GM19468 (cell line): ENCODE measurements around the gene KRT75.
"Not testable (repeated sequence)": the region's sequence is repeated elsewhere in the genome, so short reads cannot be mapped to it uniquely, and the experiment has no call there.

Experiments used
- ATAC-seq: cut with Tn5 transposase; IDR thresholded peaks from one replicate; pipeline ENCODE4 v1.9.1; 2021; ENCODE audit warnings: mild to moderate bottlenecking, moderate library complexity, moderate number of reproducible peaks; ENCODE audit not compliant: unreplicated experiment; ENCODE audit errors: extremely low read depth

KRT75 gene

DNA sequence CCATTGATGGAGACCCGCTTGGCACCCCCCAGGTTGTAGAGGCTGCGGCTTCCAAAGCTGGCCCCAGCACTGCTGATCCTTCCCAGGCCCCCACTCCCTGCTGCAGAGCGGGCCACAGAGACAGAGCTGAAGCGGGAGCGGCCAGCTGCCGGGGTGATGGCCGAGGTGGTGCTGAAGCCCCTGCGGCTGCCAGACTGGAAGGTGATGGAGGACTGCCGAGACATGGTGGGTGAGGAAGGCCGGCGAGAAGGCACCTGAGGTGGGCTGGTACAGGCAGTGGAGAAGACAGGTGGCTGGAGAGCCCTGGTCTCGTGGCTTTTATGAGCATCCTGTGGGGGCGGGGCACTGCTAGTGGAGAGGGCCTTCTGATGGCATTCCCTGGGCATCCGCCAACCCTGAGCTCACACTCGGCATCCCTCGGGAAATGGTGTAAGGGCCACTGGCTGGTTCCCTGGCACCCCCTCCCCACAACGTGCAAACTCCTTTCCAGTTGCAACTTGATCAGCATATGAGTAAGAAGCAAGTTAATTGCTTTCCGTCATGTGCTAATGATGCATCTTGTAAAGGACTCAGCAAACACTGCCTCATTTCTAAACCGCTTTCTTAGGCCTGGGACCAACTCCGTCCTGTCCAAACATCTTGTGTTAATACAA is at the start of gene KRT75:
Gene KRT75, minus strand, starts transcription at position 291 of the 653 bp plus-strand sequence. Its CDS starts 67 bp downstream, at position 224.
- no peak for ATAC-seq

- no peak for ATAC-seq
These were observed 45.9 kb upstream of the KRT75 start for GRCh38 chr12:52480073-52480472.

GRCh38 chr12:52477651-52478050 is 43.5 kb upstream of the KRT75 start:
- no peak for ATAC-seq

GRCh38 chr12:52474212-52474611 is 40.0 kb upstream of the KRT75 start:
- no peak for ATAC-seq

DNA sequence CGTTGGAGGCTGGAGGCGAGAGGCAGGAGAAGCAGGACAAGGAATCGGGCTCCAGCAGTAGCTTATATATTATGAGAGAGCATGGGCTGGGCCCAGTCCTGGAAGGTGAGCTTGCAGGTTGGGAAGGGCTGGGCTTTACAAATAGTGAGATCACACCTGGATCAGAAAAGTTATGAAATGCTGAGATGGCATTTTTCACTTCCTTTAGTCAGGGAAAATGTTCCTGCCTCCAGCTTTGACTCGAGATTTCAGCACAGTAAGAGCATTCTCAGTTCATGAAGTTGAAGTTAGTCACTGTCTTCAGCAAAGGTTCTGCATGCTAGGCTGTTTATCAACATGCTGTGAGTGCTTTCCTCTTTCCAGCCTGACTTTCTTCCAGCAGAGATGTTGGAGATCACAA is 39.6 kb upstream of the KRT75 start, which contains the start of gene KRT6C:
Gene KRT6C, minus strand, starts transcription at position 38 of the 400 bp plus-strand sequence. CDS start 68 bp downstream, outside the sequence.
- no peak for ATAC-seq

DNA sequence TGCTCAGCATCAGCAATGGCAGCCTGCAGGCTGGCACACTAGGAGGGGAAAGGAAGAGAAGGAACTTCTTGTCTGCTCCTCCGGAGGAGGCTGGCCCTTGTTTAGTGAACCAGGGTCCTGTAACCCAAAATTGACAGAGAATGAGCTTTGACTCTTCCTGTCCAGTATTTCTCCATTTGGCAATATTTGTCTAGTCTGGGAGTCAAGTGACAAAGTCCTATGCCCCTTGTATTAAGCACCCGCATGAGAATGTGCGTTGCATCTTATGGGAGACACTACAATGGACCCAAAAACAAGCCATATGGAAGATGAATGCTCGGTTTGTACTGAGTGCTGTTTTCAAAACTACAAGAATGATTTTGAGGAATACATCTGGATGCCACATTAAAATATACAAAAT is 35.7 kb upstream of the KRT75 start:
- no peak for ATAC-seq

DNA sequence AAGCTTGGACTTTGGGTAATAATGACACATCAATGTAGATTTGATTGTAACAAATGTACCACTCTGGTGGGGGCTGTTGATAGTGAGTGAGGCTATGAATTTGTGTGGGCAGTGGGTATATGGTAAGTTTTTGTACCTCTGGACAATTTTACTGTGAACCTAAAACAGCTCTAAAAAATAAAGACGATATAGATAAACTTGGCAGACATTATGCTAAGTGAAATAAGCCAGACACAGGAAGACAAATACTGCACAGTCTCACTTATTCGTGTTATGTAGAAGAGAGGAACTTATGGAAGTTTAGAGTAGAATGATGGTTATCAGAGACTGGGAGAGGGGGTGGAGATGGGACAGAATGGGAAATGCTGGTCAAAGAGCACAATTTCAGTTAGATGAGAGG is 30.7 kb upstream of the KRT75 start:
- ATAC-seq, result no peak

DNA sequence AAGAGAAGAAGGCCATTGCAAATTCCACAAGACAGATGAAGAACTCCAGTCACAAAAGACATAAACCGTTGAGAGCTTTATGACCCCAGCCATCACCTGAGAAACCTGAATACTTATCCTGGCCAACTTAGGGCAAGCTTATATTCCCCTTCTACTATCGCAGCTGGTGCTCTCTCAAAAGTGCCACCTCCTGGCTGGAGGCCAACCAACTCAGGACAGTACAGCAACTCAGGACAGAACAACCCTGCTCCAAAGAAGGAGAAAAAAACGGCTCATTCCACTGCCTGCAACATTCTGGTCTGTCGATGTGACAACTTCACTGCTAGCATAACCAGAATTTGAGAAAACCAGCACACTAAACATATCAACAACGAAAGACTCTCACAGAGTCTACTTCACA is 27.5 kb upstream of the KRT75 start:
- no peak for ATAC-seq

DNA sequence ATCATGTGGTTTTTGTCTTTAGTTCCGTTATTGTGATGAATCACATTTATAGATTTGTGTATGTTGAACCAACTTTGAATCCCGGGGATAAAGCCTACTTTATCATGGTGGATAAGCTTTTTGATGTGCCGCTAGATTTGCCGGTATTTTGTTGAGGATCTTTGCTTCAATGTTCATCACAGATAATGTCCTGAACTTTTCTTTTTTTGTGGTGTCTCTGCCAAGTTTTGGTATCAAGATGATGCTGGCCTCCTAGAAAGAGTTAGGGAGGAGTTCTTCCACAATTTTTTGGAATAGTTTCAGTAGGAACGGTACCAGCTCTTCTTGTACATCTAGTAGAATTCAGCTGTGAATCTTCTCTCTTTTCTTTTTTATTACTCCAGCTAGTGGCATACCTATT is 24.7 kb upstream of the KRT75 start:
- ATAC-seq, result no peak

DNA sequence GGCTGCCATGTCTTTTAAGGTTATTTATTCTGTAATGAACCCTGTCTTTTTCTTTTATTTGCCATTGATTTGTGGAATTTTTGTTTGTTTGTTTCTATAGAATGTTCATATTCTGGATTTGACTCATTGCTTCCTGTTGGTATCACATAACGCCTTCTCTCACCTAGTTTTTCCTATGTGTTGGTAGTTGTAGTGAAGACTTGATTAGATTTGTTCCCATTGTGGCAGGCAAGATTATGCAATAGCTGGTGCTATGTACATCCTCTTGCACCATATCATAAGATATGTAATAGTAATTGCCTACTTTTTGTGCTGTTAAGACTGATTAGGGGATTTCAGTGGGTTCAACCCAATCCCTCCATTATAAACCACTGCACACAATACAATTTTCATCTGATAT is 21.6 kb upstream of the KRT75 start:
- ATAC-seq, result no peak

DNA sequence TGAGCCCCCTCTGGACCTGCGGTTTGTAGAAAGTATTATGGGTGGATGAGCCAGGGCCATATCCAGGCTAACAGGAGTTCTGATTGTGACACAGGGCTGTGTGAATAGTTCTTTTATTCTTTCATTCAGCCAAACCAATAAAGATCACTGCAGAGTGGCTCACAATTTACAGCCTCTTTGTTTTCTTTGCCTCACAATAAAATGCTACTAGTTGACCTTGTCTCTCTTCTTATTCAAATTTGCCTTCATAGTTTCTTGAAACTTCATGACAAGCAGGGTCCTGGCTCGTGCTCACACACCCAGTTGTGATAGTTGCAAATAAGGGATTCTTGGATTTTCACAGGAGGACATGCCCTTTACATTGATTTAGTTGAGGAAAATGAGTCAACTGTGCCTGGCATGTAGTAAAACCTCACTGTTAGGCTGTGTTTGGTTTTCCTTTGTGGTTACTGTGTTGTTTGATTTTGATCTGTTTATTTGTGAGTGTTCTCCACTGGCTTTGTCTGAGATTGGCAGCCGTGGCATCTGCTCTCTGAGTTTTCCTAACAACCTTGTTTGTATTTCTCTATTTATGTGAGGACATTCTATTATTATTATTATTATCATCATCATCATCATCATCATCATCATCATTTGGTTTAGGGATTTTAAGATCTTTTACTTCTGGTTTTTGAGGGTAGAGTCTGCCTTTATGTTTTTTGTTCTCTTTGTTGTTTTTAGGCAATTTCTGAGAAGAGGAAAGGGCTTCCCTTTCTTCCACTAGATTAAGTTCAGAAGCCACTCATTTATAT is 20.4 kb upstream of the KRT75 start:
- no peak for ATAC-seq

DNA sequence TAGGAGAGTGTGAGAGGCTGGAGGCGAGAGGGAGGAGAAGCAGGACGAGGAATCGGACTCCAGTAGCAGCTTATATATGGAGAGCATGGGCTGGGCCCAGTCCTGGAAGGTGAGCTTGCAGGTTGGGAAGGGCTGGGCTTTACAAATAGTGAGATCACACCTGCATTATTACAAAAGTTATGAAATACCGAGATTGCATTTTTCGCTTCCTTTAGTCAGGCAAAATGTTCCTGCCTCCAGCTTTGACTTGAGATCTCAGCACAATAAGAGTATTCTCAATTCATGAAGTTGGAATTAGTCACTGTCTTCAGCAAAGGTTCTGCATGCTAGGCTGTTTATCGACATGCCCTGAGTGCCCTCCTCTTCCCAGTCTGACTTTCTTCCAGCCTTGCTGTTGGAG is 17.9 kb upstream of the KRT75 start, which contains the start of gene KRT6B:
Gene KRT6B, minus strand, starts transcription at position 46 of the 400 bp plus-strand sequence. CDS start 68 bp downstream, outside the sequence.
- no peak for ATAC-seq

GRCh38 chr12:52448228-52448627 is 14.1 kb upstream of the KRT75 start:
- ATAC-seq, result no peak

DNA sequence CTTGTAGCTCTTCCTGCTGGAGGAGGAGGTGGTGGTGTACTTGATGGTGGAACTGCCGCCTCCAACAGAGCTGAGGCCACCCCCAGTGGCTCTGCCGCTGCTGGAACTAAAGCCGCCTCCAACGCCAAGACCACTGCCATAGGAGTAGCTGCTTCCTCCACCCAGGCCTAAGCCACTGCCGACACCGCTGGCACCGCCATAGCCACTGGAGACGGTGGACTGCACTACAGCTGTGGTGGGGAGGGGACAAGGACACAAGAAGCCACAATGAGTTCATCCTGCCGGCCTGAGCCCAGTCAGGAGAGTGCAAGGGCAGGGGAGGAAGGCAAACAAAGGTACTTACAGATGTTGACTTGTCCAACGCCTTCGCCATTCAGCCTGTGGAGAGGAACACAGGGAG is 13.0 kb upstream of the KRT75 start:
- not testable (repeated sequence) for ATAC-seq

DNA sequence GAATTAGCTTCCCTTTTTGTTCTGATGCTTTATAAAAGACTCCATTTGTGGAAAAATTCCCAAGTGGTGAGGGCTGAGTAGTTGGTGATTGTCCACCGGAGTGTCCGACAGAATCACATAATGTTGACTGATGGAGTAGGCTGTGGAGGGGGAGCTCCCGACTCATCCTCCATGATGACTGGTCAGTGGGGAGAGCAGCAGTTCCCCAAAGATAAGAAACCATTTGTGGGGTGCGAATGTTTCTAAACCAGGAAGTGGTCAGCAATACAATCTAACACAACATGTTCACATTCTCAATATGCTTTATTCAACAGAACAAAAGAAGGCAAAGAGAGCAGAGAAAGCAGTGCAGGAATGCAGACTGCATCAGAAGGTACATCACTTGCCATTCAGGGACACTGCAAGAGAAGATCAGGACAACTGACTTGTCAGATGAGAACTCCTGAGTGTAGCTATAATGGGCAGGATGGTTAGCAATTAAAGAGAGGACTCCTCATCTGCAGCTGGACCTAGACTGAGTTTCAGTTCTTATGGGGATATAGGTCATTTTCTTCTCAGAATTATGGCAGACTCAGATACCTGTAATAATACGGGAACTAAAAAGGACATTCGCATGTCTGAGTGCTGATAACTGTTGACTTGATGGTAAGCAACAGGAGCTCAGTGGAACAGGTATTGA is 12.3 kb upstream of the KRT75 start:
- no peak for ATAC-seq

DNA sequence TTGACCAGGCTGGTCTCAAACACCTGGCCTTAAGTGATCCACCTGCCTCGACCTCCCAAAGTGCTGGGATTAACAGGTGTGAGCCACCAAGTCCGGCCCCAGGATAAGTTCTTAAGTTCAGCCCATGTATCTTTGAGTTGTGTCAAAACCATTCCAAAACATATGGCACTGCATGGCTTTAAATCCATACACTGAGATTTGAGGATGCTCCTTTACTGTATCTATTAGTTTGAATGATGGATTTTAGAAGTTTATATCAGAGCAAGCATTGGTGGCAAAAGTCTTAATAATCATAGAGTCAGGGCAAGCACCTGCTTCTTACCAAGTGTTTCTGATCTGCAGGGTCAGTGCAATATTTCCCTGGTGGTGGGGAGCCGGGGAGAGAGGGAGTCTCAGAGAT is 11.7 kb upstream of the KRT75 start:
- no peak for ATAC-seq

GRCh38 chr12:52444647-52445595 is 10.8 kb upstream of the KRT75 start:
- ATAC-seq, result no peak

DNA sequence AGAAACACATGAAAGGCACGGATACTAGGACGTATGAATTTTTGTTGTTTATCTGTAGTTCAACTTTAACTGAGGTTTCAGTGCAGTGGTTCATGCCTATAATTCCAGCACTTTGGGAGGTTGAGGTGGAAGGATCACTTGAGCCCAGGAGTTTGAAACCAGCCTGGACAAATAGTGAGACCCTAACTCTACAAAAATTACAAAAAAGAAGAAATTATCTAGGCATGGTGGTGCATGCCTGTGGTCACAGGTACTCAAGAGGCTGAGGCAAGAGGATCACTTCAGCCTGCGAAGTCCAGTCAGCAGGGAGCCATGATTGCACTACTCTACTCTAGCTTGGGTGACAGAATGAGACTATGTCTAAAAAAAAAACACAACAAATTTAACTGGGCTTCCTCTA is 9.8 kb upstream of the KRT75 start:
- no peak for ATAC-seq

- ATAC-seq, result no peak
These were observed 8.5 kb upstream of the KRT75 start for GRCh38 chr12:52442600-52443061.
